ENCODE data around the gene FRAS1. TPM values are rescaled to one million over a fixed set of nuclear protein-coding genes. Genes with fewer than 3 reads are reported as not detected.

FRAS1 gene
- total RNA-seq, 2 donors from 2014 or later: 2.1 to 4.0 TPM

- intact Hi-C loops (cut with DNase I): no loop called here
- DNase-seq: no peak
These were observed 423.2 kb downstream of the FRAS1 start for GRCh38 chr4:78480286-78480685.

GRCh38 chr4:78481180-78481579, 424.1 kb downstream of the FRAS1 start:
- H3K27ac ChIP-seq: no peak overlapping the region
- H3K4me1 ChIP-seq: no peaks in the 10 kb centered on the region
- DNase-seq: no peak

More at GRCh38 chr4:78480286-78480685, 423.2 kb downstream of the FRAS1 start:
- no peak overlapping the region for H3K4me3 ChIP-seq
- no peaks in the 10 kb centered on the region for H3K27me3 ChIP-seq
- TF ChIP-seq, protein P1, sequence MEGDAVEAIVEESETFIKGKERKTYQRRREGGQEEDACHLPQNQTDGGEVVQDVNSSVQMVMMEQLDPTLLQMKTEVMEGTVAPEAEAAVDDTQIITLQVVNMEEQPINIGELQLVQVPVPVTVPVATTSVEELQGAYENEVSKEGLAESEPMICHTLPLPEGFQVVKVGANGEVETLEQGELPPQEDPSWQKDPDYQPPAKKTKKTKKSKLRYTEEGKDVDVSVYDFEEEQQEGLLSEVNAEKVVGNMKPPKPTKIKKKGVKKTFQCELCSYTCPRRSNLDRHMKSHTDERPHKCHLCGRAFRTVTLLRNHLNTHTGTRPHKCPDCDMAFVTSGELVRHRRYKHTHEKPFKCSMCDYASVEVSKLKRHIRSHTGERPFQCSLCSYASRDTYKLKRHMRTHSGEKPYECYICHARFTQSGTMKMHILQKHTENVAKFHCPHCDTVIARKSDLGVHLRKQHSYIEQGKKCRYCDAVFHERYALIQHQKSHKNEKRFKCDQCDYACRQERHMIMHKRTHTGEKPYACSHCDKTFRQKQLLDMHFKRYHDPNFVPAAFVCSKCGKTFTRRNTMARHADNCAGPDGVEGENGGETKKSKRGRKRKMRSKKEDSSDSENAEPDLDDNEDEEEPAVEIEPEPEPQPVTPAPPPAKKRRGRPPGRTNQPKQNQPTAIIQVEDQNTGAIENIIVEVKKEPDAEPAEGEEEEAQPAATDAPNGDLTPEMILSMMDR (IDR thresholded peaks at IDR 0.05): no peak
- no peak overlapping the region for H3K27ac ChIP-seq
- no peak overlapping the region for H3K9ac ChIP-seq (ENCODE audit: low read depth in 2 of 2, low read length in 2 of 2)
- no peaks in the 10 kb centered on the region for H3K9me3 ChIP-seq
- H3K36me3 ChIP-seq: no peaks in the 10 kb centered on the region
- no peaks in the 10 kb centered on the region for H3K4me1 ChIP-seq

GRCh38 chr4:78482281-78482680, 425.2 kb downstream of the FRAS1 start:
- Histone ChIP-seq H3K27ac (no peak overlapping the region), H3K4me1 (no peaks in the 10 kb centered on the region), H3K9me3 (no peaks in the 10 kb centered on the region), H3K27me3 (no peaks in the 10 kb centered on the region), H3K4me3 (no peak overlapping the region), H3K9ac (ENCODE audit: low read depth in 2 of 2, low read length in 2 of 2) (no peak overlapping the region), H3K36me3 (no peaks in the 10 kb centered on the region)
- no peak for DNase-seq
- TF ChIP-seq, protein P1 (IDR thresholded peaks at IDR 0.05): no peak
- intact Hi-C loops (cut with DNase I): no loop called here

More at GRCh38 chr4:78481180-78481579, 424.1 kb downstream of the FRAS1 start:
- Histone ChIP-seq H3K9ac (ENCODE audit: low read depth in 2 of 2, low read length in 2 of 2) (no peak overlapping the region), H3K36me3 (no peaks in the 10 kb centered on the region), H3K27me3 (no peaks in the 10 kb centered on the region), H3K4me3 (no peak overlapping the region), H3K9me3 (no peaks in the 10 kb centered on the region)
- TF ChIP-seq, protein P1 (IDR thresholded peaks at IDR 0.05): no peak
- intact Hi-C loops (cut with DNase I): no loop called here

- Histone ChIP-seq H3K27me3 (no peaks in the 10 kb centered on the region), H3K27ac (no peak overlapping the region), H3K9ac (ENCODE audit: low read depth in 2 of 2, low read length in 2 of 2) (no peak overlapping the region), H3K4me1 (no peaks in the 10 kb centered on the region), H3K9me3 (no peaks in the 10 kb centered on the region), H3K4me3 (no peak overlapping the region), H3K36me3 (no peaks in the 10 kb centered on the region)
- TF ChIP-seq, protein P1 (IDR thresholded peaks at IDR 0.05): no peak
- no peak for DNase-seq
- intact Hi-C loops (cut with DNase I): no loop called here
These were observed 426.7 kb downstream of the FRAS1 start for GRCh38 chr4:78483811-78484210.

- Histone ChIP-seq H3K36me3 (no peaks in the 10 kb centered on the region), H3K9me3 (no peaks in the 10 kb centered on the region), H3K9ac (ENCODE audit: low read depth in 2 of 2, low read length in 2 of 2) (no peak overlapping the region), H3K27ac (no peak overlapping the region), H3K27me3 (no peaks in the 10 kb centered on the region), H3K4me3 (no peak overlapping the region), H3K4me1 (no peaks in the 10 kb centered on the region)
- TF ChIP-seq, protein P1 (IDR thresholded peaks at IDR 0.05): no peak
- no peak for DNase-seq
- intact Hi-C loops (cut with DNase I): no loop called here
These were observed 427.5 kb downstream of the FRAS1 start for GRCh38 chr4:78484574-78484973.
